ENCODE data around the gene KDM4B. TPM values are rescaled to one million over a fixed set of nuclear protein-coding genes. Genes with fewer than 3 reads are reported as not detected.
A peak's percentile ranks its signal among the peaks of the same experiment; 100 is the strongest.

The KDM4B gene
- total and polyA plus RNA-seq, 9 of the 15 experiments (the other 6 are each of a cell fraction or from before 2014, with no cell fraction given) = 0.21 to 29.9 (median 7.3) TPM

GRCh38 chr19:4983346-4984105, 14.6 kb downstream of the KDM4B start:
- CTCF ChIA-PET (ENCODE audit: low intra/inter-chr PET ratio) = no interaction called here
- POLR2A ChIA-PET = interaction anchor here (0.6 to 0.8 kb wide), 3 partner anchors 12 to 16 kb away, joined by 3 read pairs; no protein-coding TSS in a partner anchor
- no peak for TF ChIP-seq MEF2D (tag; conservative IDR thresholded peaks at IDR 0.05; ENCODE audit: low read depth)
- no peak for TF ChIP-seq SAP30 (IDR thresholded peaks at IDR 0.05; ENCODE audit: borderline replicate concordance, insufficient read depth, low read depth, low read length, poor library complexity, severe bottlenecking)
- no peak for TF ChIP-seq SMAD4 (CRISPR knock-in tag; conservative IDR thresholded peaks at IDR 0.05)
- no peak for TF ChIP-seq MAFG (tag; conservative IDR thresholded peaks at IDR 0.05)
- no peak for TF ChIP-seq ARID2 (IDR thresholded peaks at IDR 0.05)
- no peak for TF ChIP-seq SRSF7 (optimal IDR thresholded peaks at IDR 0.05; ENCODE audit: low read depth, low read length)
- no peak for TF ChIP-seq NFE2 (IDR thresholded peaks at IDR 0.05; ENCODE audit: low read depth)
- no peak for TF ChIP-seq E2F8 (IDR thresholded peaks at IDR 0.05; ENCODE audit: low read depth, partially characterized antibody)
- no peak for TF ChIP-seq ZNF644 (tag; IDR thresholded peaks at IDR 0.05; ENCODE audit: low read depth)
- no peak for TF ChIP-seq HCFC1 (IDR thresholded peaks at IDR 0.05; ENCODE audit: low read depth, low read length)
- no peak for TF ChIP-seq YY1 (IDR thresholded peaks at IDR 0.05; ENCODE audit: borderline replicate concordance in 1 of 3, control insufficient read depth in 1 of 3, extremely low read depth in 1 of 3, insufficient read depth in 3 of 3, insufficient read length in 1 of 3, insufficient replicate concordance in 2 of 3, low read depth in 1 of 3, low read length in 2 of 3)

More at GRCh38 chr19:4983346-4984105, 14.6 kb downstream of the KDM4B start:
- Histone ChIP-seq H2AFZ (ENCODE audit: low read depth, low read length) (no peak overlapping the region), H3K9me1 (ENCODE audit: control insufficient read depth, insufficient read depth, low read length) (peaks cover 18% of the 10 kb centered on the region), H3K9ac (ENCODE audit: insufficient read depth in 1 of 2, low read depth in 2 of 2, low read length in 2 of 2) (peak overlapping the region in 1 of 2 experiments; percentile 22; a peak in 1 of 4 replicates), H3K4me2 (ENCODE audit: insufficient read depth, low read length) (no peak overlapping the region), H3K9me3 (replicated peaks; ENCODE audit: control insufficient read depth, insufficient read depth, low read depth, low read length) (no peaks in the 10 kb centered on the region), H3K79me2 (ENCODE audit: control insufficient read depth, insufficient read depth, low read length) (peaks cover 69% of the 10 kb centered on the region), H4K20me1 (replicated peaks; ENCODE audit: control insufficient read depth, insufficient read depth, low read length) (peaks cover 79% of the 10 kb centered on the region), H3K4me3 (no peak overlapping the region), H3K4me1 (replicated peaks in 1 of 2; ENCODE audit: control insufficient read depth in 2 of 2, insufficient read depth in 2 of 2, low read length in 2 of 2) (peaks cover 15 to 64% of the 10 kb centered on the region in 2 experiments), H3K27me3 (ENCODE audit: control insufficient read depth in 2 of 2, insufficient read depth in 2 of 2, low read length in 2 of 2) (no peaks in the 10 kb centered on the region), H3K36me3 (ENCODE audit: control insufficient read depth, insufficient read depth, low read length) (no peaks in the 10 kb centered on the region), H3K27ac (ENCODE audit: extremely low read depth, low read depth, low read length) (no peak overlapping the region)
- DNase-seq (ENCODE audit: extremely low read depth in 1 of 4, low spot score in 3 of 4) (no peak), ATAC-seq (no peak), FAIRE-seq (no peak)
- intact Hi-C loops (cut with micrococcal nuclease) = no loop called here
- in situ Hi-C loops (cut with MboI) = no loop called here
- WGBS (ENCODE audit: insufficient coverage, low coverage, missing lambda C conversion rate) = 88% methylated on average over 19 of the region's 23 CpGs
- BruUV-seq (replicated peaks) = no TSS peak
